Motor neuron (in vitro differentiated cells): ENCODE results near the gene ABCF1. TPM values are rescaled to one million over a fixed set of nuclear protein-coding genes. Genes with fewer than 3 reads are reported as not detected.

ENCODE experiments used
- ATAC-seq, 8 experiments: fragments of 200-7000 bp; cut with Tn5 transposase; replicated peaks in 6 of 8; 2 replicates each; pipeline ENCODE4 v1.8.0; 2021; ENCODE audit warnings: mild to moderate bottlenecking in 8 of 8, moderate library complexity in 8 of 8
- H3K27ac ChIP-seq, 2 donors: fragments of 250-450 bp; sonication (Bioruptor Pico); 2 replicates each; pipeline ENCODE4 v1.9.0; 2021; ENCODE audit warnings: antibody characterized with exemption in 2 of 2, mild to moderate bottlenecking in 2 of 2, moderate library complexity in 1 of 2
- H3K4me1 ChIP-seq, 2 donors: fragments of 250-450 bp; sonication (Bioruptor Pico); replicated peaks in 1 of 2; 2 replicates each; pipeline ENCODE4 v1.6.1; 2021; ENCODE audit warnings: antibody characterized with exemption in 2 of 2, mild to moderate bottlenecking in 2 of 2, moderate library complexity in 1 of 2
- H3K4me3 ChIP-seq, 5 donors: fragments of 250-450 bp; sonication (Bioruptor Pico); 2 replicates each; pipeline ENCODE4 v1.9.0; 2021; ENCODE audit warnings: antibody characterized with exemption in 5 of 5, mild to moderate bottlenecking in 5 of 5, moderate library complexity in 4 of 5
- WGBS, 10 experiments: fragments of 450-650 bp; shearing (Covaris generic); methylation state at CpG; one replicate each; pipeline ENCODE4 v1.0.0; 2022; 5-methylcytosine and 5-hydroxymethylcytosine counted together
- in situ Hi-C, 9 experiments: fragments of 400-800 bp; cut with MboI; loops; one replicate each; pipeline ENCODE4 v1.15.0; 2021; ENCODE audit warnings: low sequenced_read_pairs in 9 of 9, low pct_unique_long_range_greater_than_20kb in 2 of 9; ENCODE audit not compliant: unreplicated experiment in 9 of 9
- total RNA-seq, 8 experiments: library from RNA; unstranded; fragments of 300-600 nt; gene quantifications; 2 replicates each; pipeline versions ENCODE4 v1.2.3 to v1.2.4, GENCODE V29; 2022

Gene ABCF1
- total RNA-seq, 8 experiments from 2014 or later = 31.6 to 81.9 (median 55.3) TPM

- Histone ChIP-seq H3K4me1 (peaks cover 10 to 19% of the 10 kb centered on the region in 2 donors), H3K27ac (no peak overlapping the region), H3K4me3 (peak overlapping the region in 2 of 5 donors; percentile 86 to 99)
- no peak for ATAC-seq
- in situ Hi-C loops = no loop called here
Measured at GRCh38 chr6:30613251-30614043, 42.2 kb downstream of the ABCF1 start.

DNA sequence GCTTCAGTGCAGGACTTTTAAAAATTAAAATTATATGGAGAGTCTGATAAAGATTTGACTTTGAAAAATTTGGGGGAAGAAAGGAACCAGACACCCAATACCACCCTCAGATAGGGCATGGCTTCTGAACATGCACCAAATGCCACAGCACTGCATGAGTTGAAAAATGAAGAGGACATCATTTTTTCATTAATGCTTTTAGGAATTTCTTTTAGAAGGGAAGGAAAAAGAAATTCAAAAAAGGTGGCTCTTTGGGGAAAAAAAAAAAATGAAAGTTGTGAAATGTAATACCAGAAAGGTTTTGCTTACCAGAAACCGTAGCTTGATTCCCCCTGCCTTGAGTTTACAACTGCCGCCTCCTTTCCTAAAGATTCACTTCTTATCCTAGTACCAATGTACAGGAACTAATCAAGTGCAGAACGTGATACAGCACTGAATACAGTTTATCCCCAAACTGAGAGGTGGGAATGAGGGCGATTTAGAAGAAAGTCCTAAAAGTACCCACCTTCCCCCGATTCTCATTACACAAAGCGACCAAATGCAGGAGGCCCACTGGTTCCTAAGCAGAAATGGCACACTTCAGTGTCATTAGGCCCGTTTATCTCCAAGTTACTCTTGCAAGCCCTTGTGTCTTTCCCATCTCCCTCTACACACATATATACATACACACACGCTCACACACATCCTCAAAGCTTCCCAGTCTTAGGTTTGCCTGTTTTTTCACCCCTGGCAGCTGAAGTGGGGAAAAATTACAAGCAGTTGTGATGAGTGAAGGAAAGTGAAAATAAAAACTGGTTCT is 43.0 kb downstream of the ABCF1 start:
- Histone ChIP-seq H3K4me3 (peak overlapping the region; percentile 73 to 99 (median 86)), H3K4me1 (peaks cover 10 to 23% of the 10 kb centered on the region in 2 donors), H3K27ac (peak overlapping the region; percentile 67 to 96)
- 9 to 100% (median 63%) methylated on average over 1 to 8 of the region's 8 CpGs for WGBS, 10 experiments
- ATAC-seq = no peak
- in situ Hi-C loops = no loop called here

DNA sequence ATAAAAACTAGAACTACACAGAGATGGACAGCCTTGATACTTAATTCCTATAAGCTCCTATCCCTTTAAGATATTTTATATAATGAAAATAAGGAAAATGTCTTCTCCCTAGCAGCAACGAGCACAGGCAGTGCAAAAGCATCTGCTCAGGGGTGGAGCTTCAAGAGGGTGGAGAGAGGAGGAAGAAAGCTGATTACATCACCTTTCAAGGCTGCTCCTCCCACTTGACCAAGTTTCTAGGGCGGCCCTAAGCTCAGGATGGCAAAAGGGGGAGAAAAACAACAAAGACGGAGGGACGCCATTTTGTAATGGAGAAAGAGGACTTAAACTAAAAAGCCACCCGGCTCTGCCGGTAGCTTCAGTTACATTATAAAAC is 43.6 kb downstream of the ABCF1 start:
- 0 to 4% (median 0%) methylated on average over 1 to 6 of the region's 6 CpGs; no CpG with 5 or more reads in 1 of the 10 experiments for WGBS, 10 experiments
- H3K27ac ChIP-seq = peak overlapping the region; percentile 96 to 99
- peak overlapping the region; percentile 73 to 99 (median 86) for H3K4me3 ChIP-seq
- peaks cover 10 to 23% of the 10 kb centered on the region in 2 donors for H3K4me1 ChIP-seq
- in situ Hi-C loops = no loop called here
- peak; percentile 27 to 63 (median 58) for ATAC-seq

- peak overlapping the region; percentile 73 to 99 (median 86) for H3K4me3 ChIP-seq
- peaks cover 10 to 23% of the 10 kb centered on the region in 2 donors for H3K4me1 ChIP-seq
- peak in 4 of 8 experiments; percentile 0 to 7 (median 2) for ATAC-seq
- in situ Hi-C loops = no loop called here
- peak overlapping the region; percentile 96 to 99 for H3K27ac ChIP-seq
- 0 to 3% (median 0%) methylated on average over 2 to 10 of the region's 10 CpGs for WGBS, 10 experiments
Measured at GRCh38 chr6:30615219-30615957, 44.1 kb downstream of the ABCF1 start.

DNA sequence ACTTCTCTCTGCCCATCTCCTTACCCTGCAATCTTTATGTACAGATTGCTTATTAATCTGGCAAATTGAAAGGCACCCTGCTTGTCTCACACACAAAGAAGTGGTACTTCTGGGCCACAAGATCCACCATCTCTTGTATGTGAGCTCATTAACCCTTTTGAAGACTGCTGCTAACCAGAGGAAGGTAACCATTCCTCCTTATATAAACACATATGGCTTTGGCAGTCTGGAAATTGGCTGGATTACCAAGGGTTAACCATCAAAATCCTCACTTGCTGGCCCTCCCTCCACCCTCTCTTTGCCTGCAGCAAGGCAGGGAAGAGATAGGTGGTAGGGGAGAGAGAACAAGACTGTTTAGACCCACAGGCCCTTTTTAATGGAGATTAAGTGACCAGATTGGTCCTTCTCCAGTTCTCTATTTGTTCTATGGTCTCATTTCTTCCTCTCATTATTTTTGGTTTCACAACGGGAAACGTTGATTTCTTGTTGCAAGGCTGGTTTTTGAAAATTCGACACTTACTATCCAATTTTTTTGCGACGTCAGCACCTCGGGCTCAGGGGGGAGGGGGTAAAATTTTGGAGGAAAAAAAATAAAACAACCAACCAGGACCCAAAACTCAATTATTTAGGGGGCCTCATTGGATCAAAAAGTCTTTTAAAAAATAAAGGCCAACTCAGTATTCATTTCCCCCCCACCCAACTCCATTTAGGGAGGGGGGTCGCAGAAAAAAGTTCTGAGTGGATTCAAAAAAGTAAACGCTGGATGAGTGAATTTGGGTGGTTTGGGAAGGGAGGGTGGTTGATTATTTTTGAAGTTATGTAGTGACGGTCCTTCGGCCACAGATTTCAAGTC is 44.9 kb downstream of the ABCF1 start:
- Histone ChIP-seq H3K4me3 (peak overlapping the region; percentile 73 to 99 (median 86)), H3K4me1 (peaks cover 10 to 23% of the 10 kb centered on the region in 2 donors), H3K27ac (peak overlapping the region; percentile 96 to 99)
- WGBS, 10 experiments = 0 to 20% (median 0%) methylated on average over 2 to 10 of the region's 10 CpGs; no CpG with 5 or more reads in 1 of the 10 experiments
- no peak for ATAC-seq
- in situ Hi-C loops = no loop called here

DNA sequence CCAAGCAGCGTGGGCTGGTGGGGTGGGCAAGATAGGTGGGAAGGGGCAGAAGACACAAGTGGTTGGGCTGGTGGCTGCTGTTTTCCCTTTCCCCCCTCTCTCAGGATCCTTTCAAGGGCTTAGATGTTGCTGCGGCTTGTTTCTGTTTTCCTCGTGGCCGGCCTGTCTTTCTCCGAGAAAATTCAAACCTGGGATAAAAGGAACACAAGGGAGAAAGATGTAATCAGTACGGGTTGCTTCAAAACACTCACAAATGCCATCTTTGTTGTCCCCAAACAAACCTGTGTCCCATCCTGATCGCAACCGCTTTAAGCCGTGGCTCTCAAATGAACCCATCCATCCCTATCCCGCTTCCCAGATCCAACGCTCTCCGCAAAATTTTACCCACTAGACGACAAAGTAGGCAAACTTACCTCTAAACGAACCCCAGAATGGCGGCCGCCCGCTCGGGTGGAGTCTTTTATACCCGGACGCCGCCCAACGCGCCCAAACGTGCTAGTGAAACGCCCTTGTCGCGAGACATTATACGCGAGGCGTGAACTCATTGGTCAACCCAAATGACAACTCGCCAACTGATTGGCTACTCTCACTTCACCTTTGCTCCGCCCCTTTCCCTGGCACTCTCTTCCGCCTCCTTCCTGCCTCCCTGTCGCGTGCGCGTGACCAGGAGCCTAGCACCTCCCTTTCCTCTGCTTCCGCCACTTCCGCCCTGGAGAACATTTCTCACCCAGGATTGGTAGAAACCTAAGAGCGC is 45.7 kb downstream of the ABCF1 start, which contains the start of gene PPP1R10:
Gene PPP1R10, minus strand, starts transcription at position 433 of the 754 bp plus-strand sequence. CDS start 7,299 bp downstream, outside the sequence.
- H3K4me3 ChIP-seq = peak within 1 kb of the TSS; percentile 73 to 99 (median 86)
- H3K27ac ChIP-seq = peak within 1 kb of the TSS; percentile 99
- in situ Hi-C loops = no loop called here
- ATAC-seq = peak; percentile 65 to 90 (median 86)
- 0 to 14% (median 1%) methylated on average over 1 to 31 of the region's 40 CpGs; no CpG with 5 or more reads in 1 of the 10 experiments for WGBS, 10 experiments
- peaks cover 10 to 23% of the 10 kb centered on the region in 2 donors for H3K4me1 ChIP-seq

DNA sequence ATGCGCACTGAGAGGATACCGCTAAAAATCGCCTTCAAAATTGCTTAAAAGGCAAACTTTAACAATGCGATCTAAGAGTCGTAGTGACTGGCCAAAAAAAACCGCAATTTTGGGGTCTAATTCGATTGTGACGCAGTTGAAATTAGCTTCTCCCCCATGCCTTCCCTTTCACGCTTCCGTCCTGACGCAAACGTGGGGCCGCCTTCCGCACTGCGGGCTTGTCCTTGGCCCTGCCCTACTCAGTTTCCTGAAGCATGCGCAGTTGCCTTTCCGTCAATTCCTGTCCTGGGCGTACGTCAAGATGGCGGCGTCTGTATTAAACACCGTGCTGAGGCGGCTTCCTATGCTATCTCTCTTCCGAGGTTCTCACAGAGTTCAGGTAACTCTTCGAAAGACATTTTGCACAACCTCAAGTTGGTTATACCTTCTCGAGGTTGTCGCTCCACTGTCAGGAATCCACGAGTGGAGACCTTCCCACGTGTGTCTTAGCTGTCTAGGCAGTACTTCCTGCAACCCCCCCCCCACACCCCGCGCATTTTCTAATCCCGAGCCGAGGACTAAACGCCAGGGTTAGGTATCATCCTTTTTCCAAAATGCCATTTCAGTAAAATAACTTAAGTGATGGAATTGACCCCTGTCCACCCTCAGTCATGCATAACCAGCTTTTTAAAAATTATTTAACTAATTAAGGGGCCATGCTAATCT is 46.5 kb downstream of the ABCF1 start, which contains the start of gene MRPS18B:
Gene MRPS18B, plus strand, starts transcription at position 276 of the 705 bp plus-strand sequence. Its CDS starts 26 bp downstream, at position 302.
- WGBS, 10 experiments = 0 to 10% (median 2%) methylated on average over 2 to 17 of the region's 34 CpGs
- peak within 1 kb of the TSS; percentile 99 for H3K27ac ChIP-seq

GRCh38 chr6:30618270-30618797 is 47.1 kb downstream of the ABCF1 start:
- Histone ChIP-seq H3K4me3 (peak overlapping the region; percentile 57 to 99 (median 66)), H3K27ac (peak overlapping the region; percentile 99), H3K4me1 (peaks cover 10 to 20% of the 10 kb centered on the region in 2 donors)
- in situ Hi-C loops = no loop called here
- ATAC-seq = peak in 3 of 8 experiments; percentile 2 to 9 (median 8)
- 0 to 20% (median 9%) methylated on average over 1 to 7 of the region's 8 CpGs for WGBS, 10 experiments

More for the DNA sequence above, 46.5 kb downstream of the ABCF1 start, which contains the start of gene MRPS18B:
- ATAC-seq = peak; percentile 69 to 89 (median 84)
- in situ Hi-C loops = no loop called here
- H3K4me3 ChIP-seq = peak within 1 kb of the TSS; percentile 73 to 99 (median 86)
- H3K4me1 ChIP-seq = peaks cover 10 to 23% of the 10 kb centered on the region in 2 donors

- ATAC-seq = no peak
- WGBS, 10 experiments = 90 to 100% (median 100%) methylated on average over 1 to 10 of the region's 11 CpGs; no CpG with 5 or more reads in 1 of the 10 experiments
- no peak overlapping the region for H3K4me3 ChIP-seq
- H3K27ac ChIP-seq = no peak overlapping the region
- in situ Hi-C loops = no loop called here
- peaks cover 0 to 8% of the 10 kb centered on the region in 2 donors for H3K4me1 ChIP-seq
Measured at GRCh38 chr6:30619561-30619960, 48.3 kb downstream of the ABCF1 start.

DNA sequence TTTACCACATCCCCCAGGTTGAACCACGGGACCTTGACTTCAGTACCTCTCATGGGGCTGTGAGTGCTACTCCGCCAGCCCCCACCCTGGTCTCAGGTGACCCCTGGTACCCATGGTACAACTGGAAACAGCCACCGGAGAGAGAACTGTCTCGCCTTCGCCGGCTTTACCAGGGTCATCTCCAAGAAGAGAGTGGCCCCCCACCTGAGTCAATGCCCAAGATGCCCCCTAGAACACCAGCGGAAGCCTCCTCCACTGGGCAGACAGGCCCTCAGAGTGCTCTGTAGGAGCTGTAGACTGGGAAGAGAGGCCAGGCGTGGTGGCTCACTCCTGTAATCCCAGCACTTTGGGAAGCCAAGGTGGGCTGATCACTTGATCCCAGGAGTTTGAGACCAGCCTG is 54.3 kb downstream of the ABCF1 start:
- in situ Hi-C loops = no loop called here
- H3K27ac ChIP-seq = no peak overlapping the region
- WGBS, 10 experiments = 90 to 100% (median 100%) methylated on average over 1 to 7 of the region's 8 CpGs; no CpG with 5 or more reads in 3 of the 10 experiments
- peaks cover 10 to 11% of the 10 kb centered on the region in 2 donors for H3K4me1 ChIP-seq
- H3K4me3 ChIP-seq = no peak overlapping the region
- no peak for ATAC-seq
